ENCODE results near the gene TNFSF8.

Gene TNFSF8

DNA sequence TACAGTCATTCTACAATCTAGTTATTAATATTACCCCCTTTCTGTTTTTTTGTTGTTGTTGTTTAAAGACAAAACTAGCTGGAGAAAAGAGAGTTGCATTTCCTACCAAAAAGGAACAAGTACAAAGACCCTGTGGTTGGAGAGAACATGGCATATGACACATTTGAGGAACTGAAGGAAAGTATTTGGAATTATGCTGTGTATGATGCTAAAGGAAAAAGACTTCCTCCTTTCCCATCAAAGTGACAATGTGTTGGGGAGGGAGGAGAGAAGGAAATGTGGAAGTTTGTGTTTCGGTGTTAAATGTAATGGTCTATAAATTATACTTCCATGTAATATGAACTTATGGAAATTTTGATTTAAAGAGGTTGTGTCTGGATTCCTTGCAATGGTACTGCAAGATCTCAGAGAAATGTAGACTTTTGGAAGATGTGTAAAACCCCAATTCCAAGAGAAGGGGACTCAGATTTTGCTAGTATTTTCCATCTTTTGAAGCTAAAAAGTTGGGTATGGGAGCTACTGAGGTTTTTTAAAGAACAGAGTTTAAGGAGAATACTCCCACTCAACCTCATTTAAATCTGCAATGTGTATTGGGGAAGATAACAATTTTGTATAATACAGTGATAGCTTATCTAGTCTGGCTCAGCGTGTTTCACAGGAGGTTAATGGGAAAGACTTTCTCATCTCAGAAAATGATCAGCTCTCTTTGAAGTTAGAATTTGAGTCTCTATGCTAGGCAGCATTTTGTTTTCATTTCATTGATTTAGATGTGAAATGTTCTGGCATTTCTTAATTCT, 15.4 kb upstream of the TNFSF8 start:
- Histone ChIP-seq H3K9me3 (replicated peaks in 1 of 2; ENCODE audit: control insufficient read depth in 2 of 2, insufficient read depth in 1 of 2, low read depth in 1 of 2, low read length in 2 of 2) (peaks cover 0 to 2% of the 10 kb centered on the region in 2 donors), H3K79me1 (ENCODE audit: low read depth, low read length) (no peaks in the 10 kb centered on the region), H3K27ac (replicated peaks; ENCODE audit: low read length) (no peak overlapping the region), H4K91ac (ENCODE audit: low read depth, low read length, poor library complexity) (no peak overlapping the region), H4K8ac (ENCODE audit: low read depth, low read length) (no peak overlapping the region), H2BK5ac (ENCODE audit: low read length) (no peak overlapping the region), H3K14ac (ENCODE audit: low read length) (no peak overlapping the region), H2AK5ac (ENCODE audit: low read depth, low read length) (no peak overlapping the region), H2AFZ (ENCODE audit: low read length) (no peak overlapping the region), H2BK120ac (ENCODE audit: low read depth, low read length) (no peak overlapping the region), H3K18ac (ENCODE audit: low read length) (no peak overlapping the region), H3K36me3 (replicated peaks in 1 of 2; ENCODE audit: control insufficient read depth in 2 of 2, insufficient read depth in 2 of 2, low read length in 2 of 2) (no peaks in the 10 kb centered on the region), H3K4me2 (ENCODE audit: insufficient read depth, low read length, poor library complexity, severe bottlenecking) (no peak overlapping the region), H2BK12ac (ENCODE audit: low read length) (no peak overlapping the region), H2BK15ac (ENCODE audit: low read length) (no peak overlapping the region), H3K27me3 (ENCODE audit: control insufficient read depth in 3 of 3, insufficient read depth in 3 of 3, low read depth in 1 of 3, low read length in 3 of 3) (peaks cover 0 to 2% (median 0%) of the 10 kb centered on the region in 3 experiments), H3K4ac (ENCODE audit: low read length) (no peak overlapping the region), H3K9ac (ENCODE audit: low read depth, low read length, poor library complexity) (no peak overlapping the region), H3K4me3 (ENCODE audit: low read length in 2 of 2) (no peak overlapping the region), H3K4me1 (ENCODE audit: control insufficient read depth in 2 of 2, insufficient read depth in 1 of 2, low read depth in 1 of 2, low read length in 2 of 2) (no peaks in the 10 kb centered on the region), H3K23ac (ENCODE audit: low read depth, low read length, poor library complexity) (no peak overlapping the region)
- DNase-seq (ENCODE audit: low spot score) = no peak
- WGBS, 2 donors (ENCODE audit: extremely low coverage in 2 of 2, insufficient read length in 2 of 2, insufficient replicate concordance in 1 of 2) = 89% methylated on average over 1 of the region's 2 CpGs; no CpG with 5 or more reads in 1 of the 2 donors

DNA sequence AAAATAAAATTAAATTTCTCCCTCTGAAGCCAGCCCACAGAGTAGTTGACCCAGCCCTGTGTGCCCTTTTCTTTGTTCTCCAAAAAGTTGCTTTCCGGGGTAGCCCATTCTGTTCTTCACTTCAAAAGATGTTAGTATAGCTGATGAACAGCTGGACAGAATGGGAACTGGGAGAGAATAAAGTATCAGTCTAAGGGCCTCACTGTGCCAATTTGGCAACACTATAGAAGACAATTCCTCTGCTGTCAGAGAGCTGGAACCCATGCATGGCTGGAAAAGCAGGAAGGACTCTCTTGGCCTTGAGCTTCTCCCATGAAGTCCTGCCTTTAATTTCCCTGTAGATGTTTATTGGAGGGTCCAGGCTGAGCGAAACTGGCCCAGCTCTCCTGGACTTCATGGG, 11.0 kb upstream of the TNFSF8 start:
- Histone ChIP-seq H2BK12ac (ENCODE audit: low read length) (no peak overlapping the region), H3K27me3 (ENCODE audit: control insufficient read depth in 3 of 3, insufficient read depth in 3 of 3, low read depth in 1 of 3, low read length in 3 of 3) (peaks cover 0 to 2% (median 0%) of the 10 kb centered on the region in 3 experiments), H3K9me3 (replicated peaks in 1 of 2; ENCODE audit: control insufficient read depth in 2 of 2, insufficient read depth in 1 of 2, low read depth in 1 of 2, low read length in 2 of 2) (peaks cover 0 to 2% of the 10 kb centered on the region in 2 donors), H4K8ac (ENCODE audit: low read depth, low read length) (no peak overlapping the region), H3K9ac (ENCODE audit: low read depth, low read length, poor library complexity) (no peak overlapping the region), H2BK15ac (ENCODE audit: low read length) (no peak overlapping the region), H4K91ac (ENCODE audit: low read depth, low read length, poor library complexity) (no peak overlapping the region), H2BK120ac (ENCODE audit: low read depth, low read length) (no peak overlapping the region), H3K18ac (ENCODE audit: low read length) (no peak overlapping the region), H2BK5ac (ENCODE audit: low read length) (no peak overlapping the region), H2AFZ (ENCODE audit: low read length) (no peak overlapping the region), H3K4me3 (ENCODE audit: low read length in 2 of 2) (no peak overlapping the region), H3K23ac (ENCODE audit: low read depth, low read length, poor library complexity) (no peak overlapping the region), H3K4me1 (ENCODE audit: control insufficient read depth in 2 of 2, insufficient read depth in 1 of 2, low read depth in 1 of 2, low read length in 2 of 2) (no peaks in the 10 kb centered on the region), H3K79me1 (ENCODE audit: low read depth, low read length) (no peaks in the 10 kb centered on the region), H3K4me2 (ENCODE audit: insufficient read depth, low read length, poor library complexity, severe bottlenecking) (no peak overlapping the region), H3K36me3 (replicated peaks in 1 of 2; ENCODE audit: control insufficient read depth in 2 of 2, insufficient read depth in 2 of 2, low read length in 2 of 2) (no peaks in the 10 kb centered on the region), H2AK5ac (ENCODE audit: low read depth, low read length) (no peak overlapping the region), H3K27ac (replicated peaks; ENCODE audit: low read length) (no peak overlapping the region), H3K4ac (ENCODE audit: low read length) (no peak overlapping the region), H3K14ac (ENCODE audit: low read length) (no peak overlapping the region)
- DNase-seq (ENCODE audit: low spot score) = no peak
- WGBS, 2 donors (ENCODE audit: extremely low coverage in 2 of 2, insufficient read length in 2 of 2, insufficient replicate concordance in 1 of 2) = no CpG with 5 or more reads among the region's 2 CpGs

DNA sequence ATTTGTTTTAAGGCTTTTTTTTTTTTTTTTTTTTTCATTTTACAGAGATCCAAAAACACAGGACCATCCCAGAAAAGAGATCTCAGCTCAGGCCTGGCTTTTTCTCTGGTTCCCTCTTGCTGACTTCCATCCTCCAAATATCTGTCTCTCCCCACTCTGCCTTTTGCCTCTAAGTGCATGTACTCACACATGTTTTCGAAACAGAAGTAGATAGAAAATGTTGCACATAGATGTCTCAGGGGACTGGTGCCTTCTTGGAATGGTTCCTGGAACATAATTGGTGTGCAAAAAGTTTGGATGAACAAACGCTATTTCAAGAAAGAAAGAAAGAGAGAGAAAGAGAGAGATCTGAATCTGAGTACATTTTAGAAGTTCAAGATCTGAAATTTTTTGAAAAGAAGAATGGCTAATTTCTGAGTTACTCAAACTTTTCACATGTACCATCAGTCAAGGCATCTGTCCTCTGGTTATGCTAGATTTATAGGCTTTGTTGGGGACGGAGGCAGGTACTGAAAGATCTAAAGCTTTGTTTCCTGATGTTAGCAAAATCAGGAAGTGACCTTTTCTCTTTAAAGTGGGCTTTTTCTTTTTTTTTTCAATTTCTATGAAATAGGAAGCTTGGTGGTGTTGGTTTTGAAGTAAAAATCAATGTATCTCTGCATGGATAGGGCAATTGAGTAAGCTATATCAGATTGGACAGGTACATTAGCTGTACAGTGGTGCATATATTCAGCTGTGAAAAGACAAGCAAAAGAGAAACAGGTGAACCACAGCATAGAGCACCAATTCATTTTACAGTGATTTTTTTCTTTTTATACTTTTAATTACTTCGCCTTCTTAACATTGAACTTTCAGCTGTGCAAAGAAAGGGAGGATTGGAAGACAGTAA, 8.5 kb upstream of the TNFSF8 start:
- H4K91ac ChIP-seq (ENCODE audit: low read depth, low read length, poor library complexity) = no peak overlapping the region
- peaks cover 0 to 5% (median 0%) of the 10 kb centered on the region in 3 experiments for H3K27me3 ChIP-seq (ENCODE audit: control insufficient read depth in 3 of 3, insufficient read depth in 3 of 3, low read depth in 1 of 3, low read length in 3 of 3)
- no peak overlapping the region for H3K9ac ChIP-seq (ENCODE audit: low read depth, low read length, poor library complexity)
- H2BK120ac ChIP-seq (ENCODE audit: low read depth, low read length) = no peak overlapping the region
- H3K4me2 ChIP-seq (ENCODE audit: insufficient read depth, low read length, poor library complexity, severe bottlenecking) = no peak overlapping the region
- no peaks in the 10 kb centered on the region for H3K4me1 ChIP-seq (ENCODE audit: control insufficient read depth in 2 of 2, insufficient read depth in 1 of 2, low read depth in 1 of 2, low read length in 2 of 2)
- H3K14ac ChIP-seq (ENCODE audit: low read length) = no peak overlapping the region
- H2BK12ac ChIP-seq (ENCODE audit: low read length) = no peak overlapping the region
- H2BK5ac ChIP-seq (ENCODE audit: low read length) = no peak overlapping the region
- no peak overlapping the region for H3K27ac ChIP-seq (replicated peaks; ENCODE audit: low read length)
- H3K36me3 ChIP-seq (replicated peaks in 1 of 2; ENCODE audit: control insufficient read depth in 2 of 2, insufficient read depth in 2 of 2, low read length in 2 of 2) = no peaks in the 10 kb centered on the region
- no peak overlapping the region for H3K4me3 ChIP-seq (ENCODE audit: low read length in 2 of 2)
- H2AK5ac ChIP-seq (ENCODE audit: low read depth, low read length) = no peak overlapping the region
- no peak overlapping the region for H3K4ac ChIP-seq (ENCODE audit: low read length)
- no CpG with 5 or more reads among the region's 4 CpGs for WGBS, 2 donors (ENCODE audit: extremely low coverage in 2 of 2, insufficient read length in 2 of 2, insufficient replicate concordance in 1 of 2)
- no peak overlapping the region for H3K18ac ChIP-seq (ENCODE audit: low read length)
- no peaks in the 10 kb centered on the region for H3K79me1 ChIP-seq (ENCODE audit: low read depth, low read length)
- no peak overlapping the region for H3K23ac ChIP-seq (ENCODE audit: low read depth, low read length, poor library complexity)
- peaks cover 0 to 2% of the 10 kb centered on the region in 2 donors for H3K9me3 ChIP-seq (replicated peaks in 1 of 2; ENCODE audit: control insufficient read depth in 2 of 2, insufficient read depth in 1 of 2, low read depth in 1 of 2, low read length in 2 of 2)
- DNase-seq (ENCODE audit: low spot score) = no peak
- no peak overlapping the region for H2BK15ac ChIP-seq (ENCODE audit: low read length)
- no peak overlapping the region for H4K8ac ChIP-seq (ENCODE audit: low read depth, low read length)
- H2AFZ ChIP-seq (ENCODE audit: low read length) = no peak overlapping the region

DNA sequence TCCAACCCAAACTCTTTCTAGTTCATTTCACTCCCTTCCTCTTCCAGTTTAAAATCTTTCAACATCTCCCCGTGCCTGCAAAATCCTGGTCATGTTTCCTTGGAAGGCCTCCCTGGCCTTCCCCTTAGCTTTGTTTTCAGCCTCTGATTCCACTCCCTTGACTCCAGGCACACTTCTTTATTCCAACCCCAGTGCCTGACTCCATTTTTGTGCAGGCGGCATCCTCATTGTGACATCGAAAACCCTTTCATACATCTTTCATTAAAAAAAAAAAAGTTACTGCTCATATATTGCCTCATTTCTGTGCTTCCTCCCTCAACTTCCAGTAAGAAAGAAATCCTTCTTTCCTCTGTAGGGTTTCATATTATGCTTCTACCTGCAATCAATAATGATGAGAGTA, 7.1 kb upstream of the TNFSF8 start:
- Histone ChIP-seq H2AK5ac (ENCODE audit: low read depth, low read length) (no peak overlapping the region), H3K4me2 (ENCODE audit: insufficient read depth, low read length, poor library complexity, severe bottlenecking) (no peak overlapping the region), H2AFZ (ENCODE audit: low read length) (no peak overlapping the region), H2BK120ac (ENCODE audit: low read depth, low read length) (no peak overlapping the region), H4K8ac (ENCODE audit: low read depth, low read length) (no peak overlapping the region), H3K18ac (ENCODE audit: low read length) (no peak overlapping the region), H3K14ac (ENCODE audit: low read length) (no peak overlapping the region), H3K36me3 (replicated peaks in 1 of 2; ENCODE audit: control insufficient read depth in 2 of 2, insufficient read depth in 2 of 2, low read length in 2 of 2) (no peaks in the 10 kb centered on the region), H2BK15ac (ENCODE audit: low read length) (no peak overlapping the region), H2BK5ac (ENCODE audit: low read length) (no peak overlapping the region), H3K4ac (ENCODE audit: low read length) (no peak overlapping the region), H3K79me1 (ENCODE audit: low read depth, low read length) (no peaks in the 10 kb centered on the region), H2BK12ac (ENCODE audit: low read length) (no peak overlapping the region), H3K27ac (replicated peaks; ENCODE audit: low read length) (no peak overlapping the region), H3K9ac (ENCODE audit: low read depth, low read length, poor library complexity) (no peak overlapping the region), H3K23ac (ENCODE audit: low read depth, low read length, poor library complexity) (no peak overlapping the region), H4K91ac (ENCODE audit: low read depth, low read length, poor library complexity) (no peak overlapping the region), H3K27me3 (ENCODE audit: control insufficient read depth in 3 of 3, insufficient read depth in 3 of 3, low read depth in 1 of 3, low read length in 3 of 3) (peaks cover 0 to 5% (median 0%) of the 10 kb centered on the region in 3 experiments), H3K4me1 (ENCODE audit: control insufficient read depth in 2 of 2, insufficient read depth in 1 of 2, low read depth in 1 of 2, low read length in 2 of 2) (no peaks in the 10 kb centered on the region), H3K9me3 (replicated peaks in 1 of 2; ENCODE audit: control insufficient read depth in 2 of 2, insufficient read depth in 1 of 2, low read depth in 1 of 2, low read length in 2 of 2) (no peaks in the 10 kb centered on the region), H3K4me3 (ENCODE audit: low read length in 2 of 2) (no peak overlapping the region)
- no CpG with 5 or more reads among the region's 3 CpGs for whole genome bisulfite sequencing, 2 donors (ENCODE audit: extremely low coverage in 2 of 2, insufficient read length in 2 of 2, insufficient replicate concordance in 1 of 2)
- DNase-seq (ENCODE audit: low spot score) = no peak

Data from neuronal stem cell (in vitro differentiated cells).